Right hindlimb (tissue), 1 donor: Measurements from ENCODE around the gene CCDC30.

Experiments
- DNase-seq: peaks from one replicate; pipeline ENCODE4 v3.0.0-alpha.2; 2018

CCDC30 gene

GRCh38 chr1:42462828-42463763, at the start of gene CCDC30:
CCDC30 (plus strand) TSS chr1:42463286; CDS start chr1:42480552, 17,266 bp downstream.
- DNase-seq = peak; percentile 98

- no peak for DNase-seq
Measured at GRCh38 chr1:42414551-42415496, 48.3 kb upstream of the CCDC30 start.

- DNase-seq = peak; percentile 80
Measured at GRCh38 chr1:42417166-42417565, 45.9 kb upstream of the CCDC30 start.

- DNase-seq = no peak
Measured at GRCh38 chr1:42418516-42418915, 44.6 kb upstream of the CCDC30 start.

GRCh38 chr1:42419126-42419821, 43.8 kb upstream of the CCDC30 start:
- DNase-seq = peak; percentile 88

- no peak for DNase-seq
Measured at GRCh38 chr1:42420121-42420520, 43.0 kb upstream of the CCDC30 start.

GRCh38 chr1:42420911-42421585, 42.0 kb upstream of the CCDC30 start:
- DNase-seq = peak; percentile 93

- DNase-seq = no peak
Measured at GRCh38 chr1:42422737-42423136, 40.3 kb upstream of the CCDC30 start.

- DNase-seq = no peak
Measured at GRCh38 chr1:42423681-42424080, 39.4 kb upstream of the CCDC30 start.

- no peak for DNase-seq
Measured at GRCh38 chr1:42424201-42424600, 38.9 kb upstream of the CCDC30 start.

- DNase-seq = no peak
Measured at GRCh38 chr1:42427240-42427639, 35.8 kb upstream of the CCDC30 start.

GRCh38 chr1:42429603-42430002, 33.5 kb upstream of the CCDC30 start:
- no peak for DNase-seq

- DNase-seq = no peak
Measured at GRCh38 chr1:42430286-42431135, 32.6 kb upstream of the CCDC30 start.

- DNase-seq = no peak
Measured at GRCh38 chr1:42431514-42431913, 31.6 kb upstream of the CCDC30 start.

- DNase-seq = no peak
Measured at GRCh38 chr1:42432714-42433113, 30.4 kb upstream of the CCDC30 start.

GRCh38 chr1:42433369-42433768, 29.7 kb upstream of the CCDC30 start:
- DNase-seq = peak; percentile 45

- DNase-seq = no peak
Measured at GRCh38 chr1:42434340-42434739, 28.7 kb upstream of the CCDC30 start.

GRCh38 chr1:42439940-42440339, 23.1 kb upstream of the CCDC30 start:
- DNase-seq = no peak

GRCh38 chr1:42442662-42443061, 20.4 kb upstream of the CCDC30 start:
- DNase-seq = no peak

- no peak for DNase-seq
Measured at GRCh38 chr1:42449256-42449655, 13.8 kb upstream of the CCDC30 start.

GRCh38 chr1:42450061-42450460, 13.0 kb upstream of the CCDC30 start:
- DNase-seq = no peak
